MM.1S (cell line): ENCODE results near the gene SYPL2.

Source experiments
- DNase-seq: peaks from one replicate; pipeline ENCODE4 v3.0.0-alpha.2; 2015
- H2AFZ ChIP-seq: fragments of 300-600 bp; sonication (generic); 2 replicates; pipeline ENCODE4 v1.6.0; 2016; ENCODE audit warnings: antibody characterized with exemption, low read length
- H3F3A ChIP-seq: fragments of 300-600 bp; sonication (generic); 2 replicates; pipeline ENCODE4 v1.6.1; 2016; ENCODE audit warnings: mild to moderate bottlenecking, antibody characterized with exemption, low read length, moderate library complexity, mixed read lengths; ENCODE audit not compliant: insufficient read depth
- H3K27ac ChIP-seq: fragments of 300-600 bp; sonication (generic); 2 replicates; pipeline ENCODE4 v1.5.1; 2016; ENCODE audit warnings: mild to moderate bottlenecking, low read length
- H3K27me3 ChIP-seq: fragments of 300-600 bp; sonication (generic); replicated peaks from 2 replicates; pipeline ENCODE4 v1.6.0; 2016; ENCODE audit warnings: low read length; ENCODE audit not compliant: insufficient read depth
- H3K36me3 ChIP-seq: fragments of 300-600 bp; sonication (generic); replicated peaks from 2 replicates; pipeline ENCODE4 v1.6.1; 2016; ENCODE audit warnings: mild to moderate bottlenecking, low read length, mixed read lengths; ENCODE audit not compliant: insufficient read depth
- H3K4me1 ChIP-seq: fragments of 300-600 bp; sonication (generic); 2 replicates; pipeline ENCODE4 v1.6.1; 2016; ENCODE audit warnings: low read length, mixed read lengths
- H3K4me2 ChIP-seq: fragments of 300-600 bp; sonication (generic); 2 replicates; pipeline ENCODE4 v1.6.0; 2016; ENCODE audit warnings: low read depth, low read length
- H3K4me3 ChIP-seq: fragments of 300-600 bp; sonication (generic); 2 replicates; pipeline ENCODE4 v1.5.1; 2016; ENCODE audit warnings: low read length, mixed read lengths
- H3K79me2 ChIP-seq: fragments of 300-600 bp; sonication (generic); 2 replicates; pipeline ENCODE4 v1.6.1; 2016; ENCODE audit warnings: mixed run types, low read length, mixed read lengths
- H3K9ac ChIP-seq: fragments of 300-600 bp; sonication (generic); 2 replicates; pipeline ENCODE4 v1.6.1; 2016; ENCODE audit warnings: low read length, mixed read lengths
- H3K9me2 ChIP-seq: fragments of 300-600 bp; sonication (generic); replicated peaks from 2 replicates; pipeline ENCODE4 v1.6.1; 2016; ENCODE audit warnings: mild to moderate bottlenecking, low read length, mixed read lengths; ENCODE audit not compliant: insufficient read depth
- H3K9me3 ChIP-seq: fragments of 300-600 bp; sonication (generic); replicated peaks from 2 replicates; pipeline ENCODE4 v1.6.1; 2016; ENCODE audit warnings: mild to moderate bottlenecking, low read length, mixed read lengths; ENCODE audit not compliant: insufficient read depth
- H4K20me1 ChIP-seq: fragments of 300-600 bp; sonication (generic); 2 replicates; pipeline ENCODE4 v1.6.1; 2016; ENCODE audit warnings: mild to moderate bottlenecking, low read length, moderate library complexity, mixed read lengths; ENCODE audit not compliant: insufficient read depth
- EZH2 ChIP-seq: fragments of 300-600 bp; sonication (generic); optimal IDR thresholded peaks from 2 replicates; pipeline ENCODE3; 2017; ENCODE audit warnings: low read depth, mild to moderate bottlenecking, antibody characterized with exemption, low read length, mixed read lengths
- EZH2phosphoT487 ChIP-seq: fragments of 300-600 bp; sonication (generic); IDR thresholded peaks from 2 replicates; pipeline ENCODE4 v1.6.1; 2018; ENCODE audit warnings: antibody characterized with exemption, low read length
- TF ChIP-seq, protein P1 (sequence below): fragments of 300-600 bp; sonication (generic); IDR thresholded peaks from 2 replicates; pipeline ENCODE4 v1.5.1; 2016; ENCODE audit warnings: antibody characterized with exemption, low read length, mixed read lengths

SYPL2 gene

DNA sequence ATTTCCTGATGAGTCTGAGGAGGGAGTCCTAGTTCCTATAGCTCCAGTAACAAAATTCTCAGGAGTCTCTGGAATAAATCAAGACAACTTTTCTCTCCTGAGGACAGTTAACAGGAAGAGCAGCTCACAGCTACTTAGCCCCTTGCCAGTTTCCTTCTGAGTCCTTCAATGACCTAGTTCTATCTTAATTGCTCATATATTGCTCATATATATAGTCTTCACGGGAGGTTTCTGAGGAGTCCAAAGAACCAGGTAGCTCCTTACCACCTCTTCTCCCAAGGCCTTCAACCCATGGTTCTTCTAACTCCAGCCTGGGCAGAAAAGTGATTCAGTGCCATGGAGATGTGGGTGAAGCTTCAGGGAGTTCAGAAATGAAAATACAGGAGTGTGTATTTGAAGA lies 38.6 kb downstream of the SYPL2 start:
- no peak overlapping the region for H2AFZ ChIP-seq
- H4K20me1 ChIP-seq = no peaks in the 10 kb centered on the region
- H3K9me2 ChIP-seq = no peaks in the 10 kb centered on the region
- no peak overlapping the region for H3K4me3 ChIP-seq
- no peak overlapping the region for H3K27ac ChIP-seq
- no peaks in the 10 kb centered on the region for H3K27me3 ChIP-seq
- no peak for DNase-seq
- H3K4me1 ChIP-seq = no peaks in the 10 kb centered on the region
- H3K4me2 ChIP-seq = no peak overlapping the region
- TF ChIP-seq, protein P1, sequence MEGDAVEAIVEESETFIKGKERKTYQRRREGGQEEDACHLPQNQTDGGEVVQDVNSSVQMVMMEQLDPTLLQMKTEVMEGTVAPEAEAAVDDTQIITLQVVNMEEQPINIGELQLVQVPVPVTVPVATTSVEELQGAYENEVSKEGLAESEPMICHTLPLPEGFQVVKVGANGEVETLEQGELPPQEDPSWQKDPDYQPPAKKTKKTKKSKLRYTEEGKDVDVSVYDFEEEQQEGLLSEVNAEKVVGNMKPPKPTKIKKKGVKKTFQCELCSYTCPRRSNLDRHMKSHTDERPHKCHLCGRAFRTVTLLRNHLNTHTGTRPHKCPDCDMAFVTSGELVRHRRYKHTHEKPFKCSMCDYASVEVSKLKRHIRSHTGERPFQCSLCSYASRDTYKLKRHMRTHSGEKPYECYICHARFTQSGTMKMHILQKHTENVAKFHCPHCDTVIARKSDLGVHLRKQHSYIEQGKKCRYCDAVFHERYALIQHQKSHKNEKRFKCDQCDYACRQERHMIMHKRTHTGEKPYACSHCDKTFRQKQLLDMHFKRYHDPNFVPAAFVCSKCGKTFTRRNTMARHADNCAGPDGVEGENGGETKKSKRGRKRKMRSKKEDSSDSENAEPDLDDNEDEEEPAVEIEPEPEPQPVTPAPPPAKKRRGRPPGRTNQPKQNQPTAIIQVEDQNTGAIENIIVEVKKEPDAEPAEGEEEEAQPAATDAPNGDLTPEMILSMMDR = no peak
- no peak for TF ChIP-seq EZH2
- TF ChIP-seq EZH2phosphoT487 = no peak
- no peaks in the 10 kb centered on the region for H3K9me3 ChIP-seq
- no peaks in the 10 kb centered on the region for H3K79me2 ChIP-seq
- H3K9ac ChIP-seq = no peak overlapping the region
- H3F3A ChIP-seq = no peaks in the 10 kb centered on the region
- H3K36me3 ChIP-seq = no peaks in the 10 kb centered on the region

DNA sequence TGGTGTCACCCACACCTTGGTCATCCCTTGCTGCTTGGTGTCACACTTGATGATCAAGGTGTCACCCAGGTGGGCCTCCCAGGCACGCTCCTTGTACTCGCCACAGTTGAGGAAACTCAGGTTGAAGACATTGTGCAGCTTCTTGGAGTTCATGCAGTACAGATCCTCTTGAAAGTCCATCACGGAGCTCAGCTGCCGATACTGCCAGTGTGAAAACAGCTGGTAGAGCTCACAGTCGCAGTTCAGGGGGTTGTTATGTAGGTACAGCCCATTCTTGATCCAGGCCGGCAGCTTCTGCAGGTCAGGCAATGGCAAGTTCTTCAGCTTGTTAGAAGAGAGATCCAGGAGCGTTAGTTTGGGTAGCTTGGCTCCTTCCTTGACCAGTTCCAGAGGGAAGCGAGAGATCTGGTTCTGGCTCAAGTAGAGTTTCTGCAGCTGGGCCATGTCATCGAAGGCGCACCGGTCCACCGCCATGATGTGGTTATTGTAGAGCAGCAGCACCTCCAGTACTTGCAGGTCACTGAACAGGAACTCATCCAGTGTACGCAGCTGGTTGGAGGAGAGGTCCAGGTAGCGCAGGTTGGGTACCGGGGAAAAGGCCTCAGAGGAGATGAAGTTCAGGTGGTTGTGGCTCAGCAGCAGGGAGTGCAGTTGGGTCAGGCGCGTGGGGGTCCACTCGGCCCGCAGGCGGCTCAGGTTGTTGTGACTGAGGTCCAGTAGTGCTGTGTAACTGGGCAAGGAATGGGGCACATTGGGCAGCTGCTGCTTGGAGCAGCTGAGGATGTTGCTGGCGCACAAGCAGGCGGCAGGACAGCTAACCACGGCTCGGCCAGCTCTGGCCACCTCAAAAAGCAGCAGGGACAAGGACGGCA lies 41.9 kb downstream of the SYPL2 start:
- Histone ChIP-seq H3K9ac (no peak overlapping the region), H3K4me1 (no peaks in the 10 kb centered on the region), H3K4me3 (no peak overlapping the region), H3K9me2 (no peaks in the 10 kb centered on the region), H3K4me2 (no peak overlapping the region), H3K36me3 (no peaks in the 10 kb centered on the region), H2AFZ (no peak overlapping the region), H3K27ac (no peak overlapping the region), H3K79me2 (no peaks in the 10 kb centered on the region), H3F3A (no peaks in the 10 kb centered on the region), H3K9me3 (no peaks in the 10 kb centered on the region), H4K20me1 (no peaks in the 10 kb centered on the region), H3K27me3 (no peaks in the 10 kb centered on the region)
- no peak for DNase-seq
- TF ChIP-seq, protein P1 = no peak

DNA sequence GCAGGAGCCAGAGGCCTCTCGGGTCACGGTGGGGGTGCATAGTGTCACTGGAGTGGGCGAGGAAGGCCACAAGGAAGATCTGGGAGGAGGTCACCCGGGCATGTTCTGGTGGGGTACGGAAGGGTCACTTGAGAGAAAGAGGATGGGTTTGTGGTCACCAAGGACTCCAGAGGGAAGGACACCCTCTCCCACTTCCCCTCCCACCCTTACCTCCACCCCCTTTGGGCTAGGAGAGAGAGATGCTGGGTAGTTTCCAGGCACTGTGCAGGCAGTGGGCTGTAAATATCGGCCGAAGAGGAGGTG lies 42.5 kb downstream of the SYPL2 start:
- Histone ChIP-seq H3K9ac (no peak overlapping the region), H3K4me3 (peak overlapping the region; percentile 37; the same call in 1 of the 2 replicates)

More for the DNA sequence above, 42.5 kb downstream of the SYPL2 start:
- no peaks in the 10 kb centered on the region for H3K9me3 ChIP-seq
- H4K20me1 ChIP-seq = no peaks in the 10 kb centered on the region
- no peaks in the 10 kb centered on the region for H3K9me2 ChIP-seq
- no peaks in the 10 kb centered on the region for H3K4me1 ChIP-seq
- H3K27ac ChIP-seq = no peak overlapping the region
- peak overlapping the region; percentile 60; the same call in 1 of the 2 replicates for H3K4me2 ChIP-seq
- 0 out of 2 replicates have a peak overlapping the region, but pooled peaks have one; percentile 42 for H2AFZ ChIP-seq
- H3F3A ChIP-seq = no peaks in the 10 kb centered on the region
- no peaks in the 10 kb centered on the region for H3K79me2 ChIP-seq
- H3K36me3 ChIP-seq = no peaks in the 10 kb centered on the region
- H3K27me3 ChIP-seq = no peaks in the 10 kb centered on the region
- TF ChIP-seq, protein P1 = no peak
- TF ChIP-seq EZH2phosphoT487 (no peak), EZH2 (no peak)
- no peak for DNase-seq
